Posterior vena cava (tissue), 2 donors: ENCODE measurements around the gene LYPD4. TPM values are rescaled to one million over a fixed set of nuclear protein-coding genes. Genes with fewer than 3 reads are reported as not detected.

Experiments used
- DNase-seq: peaks from one replicate; pipeline ENCODE4 v3.0.0-alpha.2; 2020; ENCODE audit warnings: low spot score
- intact Hi-C, 2 donors: fragments of 100-400 bp; cut with DNase I; formaldehyde crosslinking; loops; one replicate each; pipeline versions ENCODE4 v1.14.1 to v1.14.2; 2022 to 2023
- total RNA-seq, 2 donors: library from RNA; stranded (reverse); fragmentation: NEBNext Ultra II Directional; extraction: Animal tissue kit (Norgen Biotek cat#: 25700); gene quantifications; one replicate each; pipeline ENCODE4 v1.2.1, GENCODE V29; 2021
- donor health status: DM: yes; HTN: yes; CAD: no.
- donor health status: DM: yes; HTN: yes; CAD: no.

The LYPD4 gene
- total RNA-seq, 2 donors from 2014 or later, result not detected

- DNase-seq, result peak; percentile 100
- intact Hi-C loops, result no loop called here
These were observed 15.3 kb upstream of the LYPD4 start, which contains the start of gene RPS19 for GRCh38 chr19:41859618-41860418. Gene RPS19, plus strand, starts transcription at chr19:41860255. Its CDS starts 520 bp downstream, at chr19:41860775.

DNA sequence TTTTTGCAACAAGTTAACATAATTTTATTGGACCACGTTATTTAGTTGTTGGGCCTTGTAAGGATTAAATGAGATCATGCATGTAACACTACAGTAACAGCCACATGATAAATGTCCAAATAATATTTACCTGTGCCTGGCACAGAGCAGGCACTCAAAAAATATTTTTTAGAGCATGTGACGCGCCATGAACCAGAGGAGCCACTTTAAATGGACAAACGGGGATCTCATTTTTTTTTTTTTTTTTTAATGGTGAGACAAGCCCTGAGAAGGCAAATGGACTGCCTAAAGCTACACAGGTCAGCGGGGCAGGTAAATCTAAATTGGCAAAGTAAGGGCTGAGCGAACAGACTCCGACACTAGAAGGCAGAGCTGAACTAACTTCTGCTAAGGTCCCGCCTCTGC lies 14.7 kb upstream of the LYPD4 start:
- intact Hi-C loops, result no loop called here
- DNase-seq, result no peak

DNA sequence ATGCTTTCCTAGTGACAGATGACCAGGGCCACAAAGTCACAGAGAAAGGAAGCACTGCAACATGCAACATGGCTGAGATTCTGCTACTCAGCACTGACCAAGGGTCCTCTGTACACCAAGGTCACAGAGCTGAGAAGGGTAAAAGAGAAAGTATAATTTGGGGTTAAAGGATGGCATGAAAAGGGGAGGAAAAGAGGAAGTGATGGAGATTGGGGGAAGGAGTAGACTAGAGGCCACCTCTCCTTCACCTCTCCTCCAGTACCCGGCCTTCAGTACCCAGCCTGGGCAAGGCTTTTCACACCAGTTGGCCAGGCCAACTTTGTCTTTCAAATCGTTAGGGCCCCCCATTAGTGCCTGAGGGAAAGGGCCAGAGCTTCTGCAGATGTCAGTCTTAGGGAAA lies 9.3 kb upstream of the LYPD4 start:
- intact Hi-C loops, result no loop called here
- peak; percentile 49 for DNase-seq

GRCh38 chr19:41853344-41853743 lies 8.9 kb upstream of the LYPD4 start:
- DNase-seq, result no peak
- intact Hi-C loops, result no loop called here

- peak; percentile 34 for DNase-seq
- intact Hi-C loops, result no loop called here
These were observed 7.0 kb upstream of the LYPD4 start for GRCh38 chr19:41851456-41851855.

DNA sequence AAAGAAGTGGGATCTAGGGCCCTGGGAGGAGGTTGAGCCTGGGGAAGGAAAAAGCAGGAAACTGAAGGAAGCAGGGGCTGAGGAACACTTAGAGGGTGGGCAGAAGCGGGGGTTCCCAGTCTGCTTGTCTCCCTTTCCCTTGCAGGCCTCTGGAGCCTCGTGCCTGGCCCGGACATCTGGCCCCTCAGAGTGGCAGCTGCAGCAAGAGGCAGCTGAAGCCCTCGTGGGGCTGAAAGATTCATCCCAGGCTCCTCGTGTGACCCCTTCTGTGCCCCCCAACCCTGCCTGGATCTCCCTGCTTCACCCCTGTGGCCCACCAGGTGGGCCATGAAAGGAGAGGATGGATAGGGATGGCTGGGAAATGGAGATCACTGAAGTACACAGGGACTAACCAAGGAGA lies 5.9 kb upstream of the LYPD4 start:
- DNase-seq, result peak; percentile 34
- intact Hi-C loops, result no loop called here

- DNase-seq, result peak; percentile 23
- intact Hi-C loops, result no loop called here
These were observed 4.6 kb upstream of the LYPD4 start for GRCh38 chr19:41849067-41849466.

DNA sequence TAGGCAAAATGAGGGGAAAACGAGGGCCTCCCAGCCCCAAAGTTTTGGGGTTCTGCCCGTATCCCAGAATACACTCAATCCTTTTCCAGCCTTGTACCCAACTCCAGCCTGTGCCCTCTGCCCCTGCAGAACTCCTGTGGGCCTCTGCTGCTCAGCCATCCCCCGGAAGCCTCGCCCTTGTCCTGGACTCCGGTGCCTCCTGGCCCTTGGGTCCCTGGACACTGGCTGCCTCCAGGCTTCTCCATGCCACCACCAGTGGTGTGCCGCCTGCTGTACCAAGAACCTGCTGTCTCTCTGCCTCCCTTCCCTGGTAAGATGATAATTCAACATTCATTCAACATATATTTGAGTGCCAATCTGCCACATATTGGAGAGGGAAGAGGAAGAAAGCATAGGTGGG lies 4.2 kb upstream of the LYPD4 start:
- DNase-seq, result peak; percentile 64
- intact Hi-C loops, result no loop called here

- DNase-seq, result peak; percentile 37
- intact Hi-C loops, result no loop called here
These were observed 3.0 kb upstream of the LYPD4 start for GRCh38 chr19:41847351-41848105.

GRCh38 chr19:41845051-41845590 lies 638 bp upstream of the LYPD4 start:
- no peak for DNase-seq
- intact Hi-C loops, result no loop called here

DNA sequence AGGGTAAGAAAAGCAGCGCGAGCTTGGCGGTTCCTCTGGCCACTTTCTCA lies 343 bp upstream of the LYPD4 start, which contains the start of gene DMRTC2:
Gene DMRTC2 (plus strand): TSS at position 42 of the 50 bp plus-strand sequence. CDS start 2,387 bp downstream, outside the sequence.
- DNase-seq, result no peak
- intact Hi-C loops, result no loop called here

GRCh38 chr19:41843371-41843770 lies 1.1 kb downstream of the LYPD4 start:
- no peak for DNase-seq
- intact Hi-C loops, result no loop called here

- DNase-seq, result no peak
- intact Hi-C loops, result no loop called here
These were observed 5.3 kb downstream of the LYPD4 start for GRCh38 chr19:41839211-41839610.

GRCh38 chr19:41837981-41838708 lies 6.3 kb downstream of the LYPD4 start:
- intact Hi-C loops, result no loop called here
- no peak for DNase-seq

GRCh38 chr19:41821003-41821735 lies 23.3 kb downstream of the LYPD4 start:
- intact Hi-C loops, result no loop called here
- no peak for DNase-seq

GRCh38 chr19:41816761-41817160 lies 27.7 kb downstream of the LYPD4 start:
- no peak for DNase-seq
- intact Hi-C loops, result no loop called here

DNA sequence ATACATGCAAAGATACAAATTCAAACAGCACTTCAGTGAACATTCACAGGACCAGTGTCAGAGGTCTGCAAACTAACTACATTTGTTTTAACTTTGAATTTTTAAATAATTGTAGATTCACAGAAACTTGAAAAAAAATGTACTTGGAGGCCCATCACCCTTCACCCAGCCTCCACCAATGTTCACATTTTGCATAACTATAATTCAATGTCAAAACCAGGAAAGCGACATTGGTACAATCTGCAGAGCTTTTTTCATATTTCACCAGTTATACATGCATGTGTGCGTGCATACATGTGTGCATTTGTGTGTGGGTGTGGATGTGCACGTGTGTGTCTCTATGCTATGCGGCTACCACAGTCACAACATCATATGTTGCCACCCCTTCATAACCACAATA lies 29.2 kb downstream of the LYPD4 start:
- no peak for DNase-seq
- intact Hi-C loops, result no loop called here

DNA sequence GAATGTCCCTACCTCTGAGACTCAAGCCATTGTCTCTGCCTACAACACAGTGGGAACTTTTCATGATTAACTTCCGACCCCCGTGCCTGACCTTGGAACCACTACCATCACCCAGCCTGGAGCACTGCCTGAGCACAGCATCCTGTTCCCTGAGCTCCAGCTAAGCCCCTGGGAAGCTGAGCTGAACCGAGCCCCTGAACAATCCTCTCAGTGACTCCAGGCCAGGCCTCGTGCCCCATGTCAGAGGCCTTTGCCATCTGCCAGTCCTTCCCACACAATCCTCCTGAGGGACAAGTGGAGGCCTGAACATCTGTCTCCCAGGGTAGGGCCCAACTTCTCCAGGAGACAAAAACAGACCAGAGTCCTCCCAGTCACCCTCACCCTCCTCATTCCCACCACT lies 30.6 kb downstream of the LYPD4 start:
- no peak for DNase-seq
- intact Hi-C loops, result no loop called here

- intact Hi-C loops, result no loop called here
- no peak for DNase-seq
These were observed 32.5 kb downstream of the LYPD4 start for GRCh38 chr19:41811981-41812380.

DNA sequence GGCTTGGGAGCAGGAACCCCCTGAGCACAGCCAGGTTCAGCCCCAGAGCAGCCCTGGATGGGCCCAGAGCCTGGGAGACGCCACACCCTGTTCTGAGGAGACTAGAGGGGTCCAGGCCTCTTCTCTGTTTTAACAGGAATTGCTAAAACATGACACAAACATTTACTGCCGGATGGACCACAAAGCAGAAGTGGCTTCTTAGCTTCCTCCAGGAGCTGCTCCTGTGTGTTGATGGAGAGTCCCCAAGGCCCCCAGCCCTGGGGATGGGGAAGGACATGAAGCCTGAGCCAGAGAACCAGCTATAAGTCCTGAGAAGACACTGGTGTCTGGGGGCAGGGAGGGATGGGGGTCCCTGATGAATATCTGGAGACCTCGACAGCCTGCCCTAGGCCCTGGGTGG lies 33.4 kb downstream of the LYPD4 start:
- no peak for DNase-seq
- intact Hi-C loops, result no loop called here
